BJ (cell line): ENCODE results near the gene NEO1. TPM values are rescaled to one million over a fixed set of nuclear protein-coding genes. Genes with fewer than 3 reads are reported as not detected.

Source experiments
- CTCF ChIA-PET: fragments of 350-600 bp; formaldehyde crosslinking; extraction: SDS; loops from one replicate; lab custom pipeline; 2021; ENCODE audit warnings: antibody characterized with exemption, inconsistent platforms; lab: Yijun Ruan, JAX
- POLR2A ChIA-PET: fragments of 300-600 bp; sonication (Branson Sonifier 250); formaldehyde crosslinking; extraction: SDS; loops from one replicate; lab custom pipeline; 2021; ENCODE audit warnings: antibody characterized with exemption; lab: Charles Lee
- DNase-seq: peaks from one replicate; pipeline ENCODE4 v3.0.0-alpha.2; 2011; ENCODE audit warnings: low read depth
- H3K27me3 ChIP-seq: 2 replicates; pipeline ENCODE4 v1.6.0; 2011; ENCODE audit warnings: low read length; ENCODE audit not compliant: control insufficient read depth, insufficient read depth
- H3K36me3 ChIP-seq: 2 replicates; pipeline ENCODE4 v1.5.1; 2011; ENCODE audit warnings: low read length; ENCODE audit not compliant: control insufficient read depth, insufficient read depth
- H3K4me3 ChIP-seq: 2 replicates; pipeline ENCODE4 v1.5.1; 2011; ENCODE audit warnings: low read depth, mild to moderate bottlenecking, control low read depth, low read length
- CTCF ChIP-seq: IDR thresholded peaks from 2 replicates; pipeline ENCODE4 v1.5.1; 2011; ENCODE audit warnings: low read depth, mild to moderate bottlenecking, control low read depth, inconsistent platforms, low read length, moderate library complexity; ENCODE audit not compliant: insufficient read depth
- polyA plus RNA-seq: library from polyadenylated mRNA; depleted of rRNA; stranded (reverse); fragments of >200 nt; gene quantifications from 2 replicates; pipeline ENCODE4 v1.2.3, GENCODE V29; 2011

The NEO1 gene
- polyA plus RNA-seq, 1 experiment: 2.9 TPM

GRCh38 chr15:73283366-73283962 lies 231.2 kb downstream of the NEO1 start:
- no peak for TF ChIP-seq CTCF
- no peak for DNase-seq
- CTCF ChIA-PET: interaction anchor here (1.0 to 2.7 kb wide), 3 partner anchors 10 to 20 kb away, joined by 3 to 12 read pairs (median 3); no protein-coding TSS in a partner anchor
- Histone ChIP-seq H3K27me3 (no peaks in the 10 kb centered on the region), H3K4me3 (no peak overlapping the region), H3K36me3 (no peaks in the 10 kb centered on the region)
- POLR2A ChIA-PET: no interaction called here

GRCh38 chr15:73284090-73284716 lies 231.9 kb downstream of the NEO1 start:
- Histone ChIP-seq H3K4me3 (no peak overlapping the region), H3K27me3 (no peaks in the 10 kb centered on the region), H3K36me3 (no peaks in the 10 kb centered on the region)
- TF ChIP-seq CTCF: peak; percentile 31; the same call in 1 of the 2 replicates
- CTCF ChIA-PET: interaction anchor here (0.7 to 2.7 kb wide), 7 partner anchors 10 to 623 kb away, joined by 3 to 12 read pairs (median 4); partner anchors contain the start of gene CD276
- no peak for DNase-seq
- POLR2A ChIA-PET: interaction anchor here (0.6 kb wide), 1 partner anchor 1571 kb away, joined by 11 read pairs; no protein-coding TSS in a partner anchor

- DNase-seq: no peak
- CTCF ChIA-PET: interaction anchor here (1.2 to 2.6 kb wide), 3 partner anchors 10 to 350 kb away, joined by 3 to 13 read pairs (median 3); no protein-coding TSS in a partner anchor
- Histone ChIP-seq H3K36me3 (no peaks in the 10 kb centered on the region), H3K27me3 (no peaks in the 10 kb centered on the region), H3K4me3 (no peak overlapping the region)
- TF ChIP-seq CTCF: no peak
- POLR2A ChIA-PET: no interaction called here
These were observed 234.0 kb downstream of the NEO1 start for GRCh38 chr15:73286311-73286710.

- Histone ChIP-seq H3K36me3 (no peaks in the 10 kb centered on the region), H3K4me3 (no peak overlapping the region), H3K27me3 (no peaks in the 10 kb centered on the region)
- CTCF ChIA-PET: interaction anchor here (1.4 to 2.6 kb wide), 2 partner anchors 11 to 14 kb away, joined by 3 to 13 read pairs; no protein-coding TSS in a partner anchor
- POLR2A ChIA-PET: no interaction called here
- no peak for TF ChIP-seq CTCF
- no peak for DNase-seq
These were observed 234.8 kb downstream of the NEO1 start for GRCh38 chr15:73287019-73287418.

GRCh38 chr15:73291441-73291840 lies 239.2 kb downstream of the NEO1 start:
- CTCF ChIA-PET: interaction anchor here (0.7 to 1.3 kb wide), 3 partner anchors 9 to 59 kb away, joined by 3 to 5 read pairs (median 4); no protein-coding TSS in a partner anchor
- no peak for TF ChIP-seq CTCF
- POLR2A ChIA-PET: no interaction called here

More at GRCh38 chr15:73291441-73291840, 239.2 kb downstream of the NEO1 start:
- H3K27me3 ChIP-seq: no peaks in the 10 kb centered on the region
- no peak overlapping the region for H3K4me3 ChIP-seq
- no peaks in the 10 kb centered on the region for H3K36me3 ChIP-seq
- no peak for DNase-seq
